Lower leg skin (tissue), 4 donors: ENCODE results near the gene SIGLEC10. TPM values are rescaled to one million over a fixed set of nuclear protein-coding genes. Genes with fewer than 3 reads are reported as not detected.

Experiments used
- DNase-seq, 2 donors: peaks; one replicate each; pipeline ENCODE4 v3.0.0-alpha.2; 2019; ENCODE audit warnings: low spot score in 2 of 2
- H3K4me3 ChIP-seq: fragments of 200-600 bp; sonication (generic); 2 replicates; pipeline ENCODE4 v1.5.1; 2017; ENCODE audit warnings: mild to moderate bottlenecking, low read depth; ENCODE audit not compliant: poor library complexity, severe bottlenecking
- POLR2A ChIP-seq, 2 donors: fragments of 450-650 bp; IDR thresholded peaks; one replicate each; pipeline ENCODE4 v1.6.1; 2016 to 2017; ENCODE audit warnings: antibody characterized with exemption in 2 of 2, mild to moderate bottlenecking in 1 of 2, moderate library complexity in 1 of 2
- WGBS, 2 donors: methylation state at CpG; one replicate each; pipeline ENCODE4 v1.1.5; 2018; 5-methylcytosine and 5-hydroxymethylcytosine counted together
- intact Hi-C: fragments of 100-400 bp; cut with DNase I; formaldehyde crosslinking; loops from one replicate; pipeline ENCODE4 v1.15.0; 2023; ENCODE audit warnings: low total_unique reads
- total RNA-seq, 4 donors: library from RNA; depleted of rRNA; stranded (reverse); fragments of >200 nt; gene quantifications; one replicate each; pipeline ENCODE4 v1.1.0, GENCODE V29; 2016
- TF ChIP-seq, protein P1 (sequence below), 3 donors: fragments of 450-650 bp; IDR thresholded peaks; one replicate each; pipeline ENCODE4 v1.5.1; 2016; ENCODE audit warnings: antibody characterized with exemption in 3 of 3, mild to moderate bottlenecking in 3 of 3, moderate library complexity in 2 of 3

The SIGLEC10 gene
- total RNA-seq, 4 donors from 2014 or later = 0.53 to 8.6 (median 1.8) TPM

DNA sequence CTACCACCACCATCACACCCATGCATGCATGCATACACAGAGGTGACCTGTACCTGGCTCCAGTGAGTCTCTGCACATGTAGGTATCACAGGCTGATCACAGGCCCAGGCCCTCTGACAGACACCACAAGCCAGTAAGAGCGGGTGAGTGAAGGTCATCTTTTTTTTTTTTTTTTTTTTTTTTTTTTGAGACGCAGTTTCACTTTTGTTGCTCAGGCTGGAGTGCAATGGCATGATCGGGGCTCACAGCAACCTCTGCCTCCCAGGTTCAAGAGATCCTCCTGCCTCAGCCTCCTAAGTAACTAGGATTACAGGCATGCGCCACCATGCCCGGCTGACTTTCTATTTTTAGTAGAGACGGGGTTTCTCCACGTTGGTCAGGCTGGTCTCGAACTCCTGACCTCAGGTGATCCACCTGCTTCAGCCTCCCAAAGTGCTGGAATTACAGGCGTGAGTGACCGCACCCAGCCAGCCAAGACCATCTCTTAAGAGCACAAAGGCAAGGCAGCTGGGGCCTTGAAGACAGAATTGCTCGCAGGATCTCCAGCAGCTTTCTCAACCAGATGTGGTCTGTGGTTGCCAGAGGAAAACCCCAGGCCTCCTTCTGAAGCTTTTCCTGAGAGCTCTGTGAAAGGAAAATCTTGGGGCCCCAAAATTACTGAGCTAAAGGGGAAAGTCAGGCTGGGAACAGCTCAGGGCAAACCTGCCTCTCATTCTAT, 41.8 kb downstream of the SIGLEC10 start:
- no peak overlapping the region for H3K4me3 ChIP-seq
- intact Hi-C loops = no loop called here
- 69 to 78% methylated on average over 10 to 11 of the region's 11 CpGs for WGBS, 2 donors
- TF ChIP-seq POLR2A (IDR thresholded peaks at IDR 0.05) = no peak
- TF ChIP-seq, protein P1, sequence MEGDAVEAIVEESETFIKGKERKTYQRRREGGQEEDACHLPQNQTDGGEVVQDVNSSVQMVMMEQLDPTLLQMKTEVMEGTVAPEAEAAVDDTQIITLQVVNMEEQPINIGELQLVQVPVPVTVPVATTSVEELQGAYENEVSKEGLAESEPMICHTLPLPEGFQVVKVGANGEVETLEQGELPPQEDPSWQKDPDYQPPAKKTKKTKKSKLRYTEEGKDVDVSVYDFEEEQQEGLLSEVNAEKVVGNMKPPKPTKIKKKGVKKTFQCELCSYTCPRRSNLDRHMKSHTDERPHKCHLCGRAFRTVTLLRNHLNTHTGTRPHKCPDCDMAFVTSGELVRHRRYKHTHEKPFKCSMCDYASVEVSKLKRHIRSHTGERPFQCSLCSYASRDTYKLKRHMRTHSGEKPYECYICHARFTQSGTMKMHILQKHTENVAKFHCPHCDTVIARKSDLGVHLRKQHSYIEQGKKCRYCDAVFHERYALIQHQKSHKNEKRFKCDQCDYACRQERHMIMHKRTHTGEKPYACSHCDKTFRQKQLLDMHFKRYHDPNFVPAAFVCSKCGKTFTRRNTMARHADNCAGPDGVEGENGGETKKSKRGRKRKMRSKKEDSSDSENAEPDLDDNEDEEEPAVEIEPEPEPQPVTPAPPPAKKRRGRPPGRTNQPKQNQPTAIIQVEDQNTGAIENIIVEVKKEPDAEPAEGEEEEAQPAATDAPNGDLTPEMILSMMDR (IDR thresholded peaks at IDR 0.05) = no peak
- no peak for DNase-seq

DNA sequence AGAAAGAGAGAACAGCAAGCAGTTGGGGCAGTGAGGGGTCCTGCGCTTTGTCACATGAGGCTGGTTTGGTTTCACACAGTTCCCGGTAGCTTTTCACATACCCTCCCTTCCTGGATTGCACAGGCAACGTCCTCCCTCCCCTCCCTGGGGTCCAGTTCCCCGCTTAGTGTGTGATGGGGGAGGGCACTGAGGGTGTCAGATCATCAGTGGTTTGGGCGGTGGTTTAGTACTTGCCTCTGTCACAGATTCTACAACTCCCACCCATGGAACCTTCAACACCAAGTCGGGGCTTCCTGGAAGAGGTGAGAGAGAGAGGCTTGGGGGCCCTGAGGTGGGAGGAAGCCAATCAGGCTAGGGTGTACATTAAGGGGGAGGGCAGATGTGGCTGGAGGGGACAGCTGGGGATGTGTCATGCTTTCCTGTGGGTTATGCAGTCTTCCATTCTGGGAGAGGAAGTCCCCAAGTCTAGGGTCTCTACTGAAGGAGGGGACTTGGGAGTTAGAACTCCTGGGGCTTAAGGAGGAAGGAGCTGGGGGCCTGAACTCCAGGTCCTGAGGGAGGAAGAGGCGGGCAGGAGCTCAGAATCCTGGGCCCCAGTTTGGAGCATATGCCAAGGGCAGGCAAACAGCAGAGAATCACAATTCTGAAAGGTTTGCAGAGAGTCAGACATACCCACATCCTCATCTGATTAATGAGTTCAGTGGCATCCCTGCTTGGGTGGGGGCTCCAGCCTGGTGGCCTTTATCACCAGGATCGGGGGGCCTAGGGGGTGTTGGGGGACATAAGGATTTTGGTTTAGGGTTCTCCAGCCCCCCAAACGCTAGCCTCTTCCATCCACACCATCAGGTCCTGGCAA, 44.6 kb downstream of the SIGLEC10 start, which contains the start of gene NKG7:
TSS of gene NKG7 (minus strand) at position 6 of the 856 bp plus-strand sequence. CDS start 119 bp downstream, outside the sequence.
- intact Hi-C loops = no loop called here
- WGBS, 2 donors = 53 to 55% methylated on average over 9 of the region's 9 CpGs

DNA sequence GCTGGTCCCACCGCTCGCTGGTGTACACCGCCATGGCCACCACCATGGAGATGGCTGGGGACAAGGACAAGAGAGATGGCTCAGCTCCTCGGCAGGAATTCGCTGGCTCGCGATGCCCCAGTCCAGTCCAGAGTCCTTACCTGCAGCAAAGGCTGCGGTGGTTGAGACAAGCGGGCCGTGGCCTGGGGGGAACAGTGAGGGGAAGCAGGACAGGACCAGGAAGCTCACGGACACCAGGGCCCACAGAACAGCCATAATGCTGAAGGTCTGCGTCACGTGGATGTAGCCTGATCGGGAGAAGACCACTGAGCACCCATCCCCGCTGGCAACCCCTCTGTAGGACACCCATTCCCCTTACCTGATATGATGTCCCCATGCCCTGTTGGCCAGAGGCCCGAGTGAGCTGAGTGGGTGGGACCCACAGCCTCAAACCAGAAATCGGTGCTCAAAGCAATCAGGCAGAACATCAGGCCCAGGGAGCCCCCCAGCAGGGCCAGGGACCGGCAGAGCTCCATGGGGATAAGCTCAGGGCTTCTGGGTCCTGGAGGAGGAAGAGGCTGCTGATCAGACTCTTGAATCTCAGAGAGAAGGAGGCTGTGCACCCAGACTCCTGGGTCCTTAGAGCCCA, 45.3 kb downstream of the SIGLEC10 start:
- no peak for TF ChIP-seq POLR2A (IDR thresholded peaks at IDR 0.05)
- TF ChIP-seq, protein P1 (IDR thresholded peaks at IDR 0.05) = no peak
- WGBS, 2 donors = 86 to 87% methylated on average over 15 to 18 of the region's 18 CpGs
- intact Hi-C loops = no loop called here
- no peak for DNase-seq
- H3K4me3 ChIP-seq = no peak overlapping the region

More for the DNA sequence above, 44.6 kb downstream of the SIGLEC10 start, which contains the start of gene NKG7:
- no peak within 1 kb of the TSS for H3K4me3 ChIP-seq
- DNase-seq = no peak
- TF ChIP-seq, protein P1 (IDR thresholded peaks at IDR 0.05) = no peak
- TF ChIP-seq POLR2A (IDR thresholded peaks at IDR 0.05) = no peak

DNA sequence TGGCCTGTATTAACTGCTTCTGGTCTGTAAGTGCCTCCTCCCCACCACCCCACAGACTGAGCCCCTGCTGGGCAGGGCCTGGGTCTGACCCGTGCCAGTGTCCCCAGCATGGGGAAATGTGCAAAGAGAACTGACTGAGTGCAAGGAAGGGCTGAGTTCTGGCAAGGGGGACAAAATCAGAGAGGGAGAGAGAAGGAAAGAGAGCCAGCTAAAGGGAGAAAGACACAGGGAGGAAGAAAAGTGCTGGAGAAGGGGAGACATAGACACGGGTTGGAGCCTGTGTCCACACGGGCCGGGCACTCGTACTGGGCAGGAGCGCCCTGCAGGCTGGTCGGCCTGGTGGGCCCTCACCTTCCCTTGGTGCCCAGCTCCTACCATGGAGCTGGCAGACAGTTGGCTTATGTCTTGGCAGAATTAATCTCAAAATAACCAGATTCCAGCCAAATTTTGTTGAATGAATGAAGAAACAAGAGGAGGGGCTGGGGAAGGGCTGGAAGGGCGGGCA, 46.2 kb downstream of the SIGLEC10 start:
- DNase-seq = no peak
- WGBS, 2 donors = 72 to 80% methylated on average over 8 of the region's 8 CpGs
- TF ChIP-seq, protein P1 (IDR thresholded peaks at IDR 0.05) = no peak
- no peak for TF ChIP-seq POLR2A (IDR thresholded peaks at IDR 0.05)
- no peak overlapping the region for H3K4me3 ChIP-seq
- intact Hi-C loops = no loop called here

DNA sequence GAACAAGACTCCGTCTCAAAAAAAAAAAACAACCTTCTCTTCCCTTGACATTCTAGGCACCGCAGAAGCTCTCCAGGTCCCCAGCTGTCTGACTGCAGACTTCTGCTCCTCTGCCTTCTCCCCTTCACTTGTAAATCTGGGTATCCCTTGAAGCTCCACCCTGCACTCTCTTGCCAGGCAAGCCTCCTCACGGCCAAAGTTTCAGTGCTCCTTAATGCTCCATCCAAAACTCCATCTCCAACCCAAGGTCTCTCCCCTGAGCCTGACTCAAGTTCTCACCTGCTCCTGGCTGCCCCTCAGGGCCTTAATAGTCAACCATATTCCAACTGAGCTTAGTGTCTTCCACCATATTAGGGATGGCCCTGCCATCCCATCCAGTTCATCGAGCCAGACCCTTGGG, 47.2 kb downstream of the SIGLEC10 start:
- intact Hi-C loops = no loop called here
- DNase-seq = no peak
- H3K4me3 ChIP-seq = no peak overlapping the region
- TF ChIP-seq, protein P1 (IDR thresholded peaks at IDR 0.05) = no peak
- TF ChIP-seq POLR2A (IDR thresholded peaks at IDR 0.05) = no peak
- WGBS, 2 donors = 63 to 68% methylated on average over 4 of the region's 4 CpGs
